Ovary (tissue), 3 donors: ENCODE measurements around the gene SLIT1.

Experiments used
- EP300 ChIP-seq: sonication (generic); formaldehyde crosslinking; IDR thresholded peaks from one replicate; pipeline ENCODE4 v1.6.1; 2017; ENCODE audit warnings: antibody characterized with exemption
- POLR2A ChIP-seq: fragments of 450-650 bp; IDR thresholded peaks from one replicate; pipeline ENCODE4 v1.6.1; 2017; ENCODE audit warnings: antibody characterized with exemption, mild to moderate bottlenecking, moderate library complexity
- TF ChIP-seq, protein P1 (sequence below), 3 donors: fragments of 450-650 bp in 2 of 3; fragments of 200-600 bp in 1 of 3; IDR thresholded peaks; one replicate each; pipeline versions ENCODE4 v1.5.1 to v1.8.0; 2016 to 2022; ENCODE audit warnings: antibody characterized with exemption in 3 of 3, mild to moderate bottlenecking in 1 of 3
- donor health status: DM: no; HTN: no; CAD: no.

DNA sequence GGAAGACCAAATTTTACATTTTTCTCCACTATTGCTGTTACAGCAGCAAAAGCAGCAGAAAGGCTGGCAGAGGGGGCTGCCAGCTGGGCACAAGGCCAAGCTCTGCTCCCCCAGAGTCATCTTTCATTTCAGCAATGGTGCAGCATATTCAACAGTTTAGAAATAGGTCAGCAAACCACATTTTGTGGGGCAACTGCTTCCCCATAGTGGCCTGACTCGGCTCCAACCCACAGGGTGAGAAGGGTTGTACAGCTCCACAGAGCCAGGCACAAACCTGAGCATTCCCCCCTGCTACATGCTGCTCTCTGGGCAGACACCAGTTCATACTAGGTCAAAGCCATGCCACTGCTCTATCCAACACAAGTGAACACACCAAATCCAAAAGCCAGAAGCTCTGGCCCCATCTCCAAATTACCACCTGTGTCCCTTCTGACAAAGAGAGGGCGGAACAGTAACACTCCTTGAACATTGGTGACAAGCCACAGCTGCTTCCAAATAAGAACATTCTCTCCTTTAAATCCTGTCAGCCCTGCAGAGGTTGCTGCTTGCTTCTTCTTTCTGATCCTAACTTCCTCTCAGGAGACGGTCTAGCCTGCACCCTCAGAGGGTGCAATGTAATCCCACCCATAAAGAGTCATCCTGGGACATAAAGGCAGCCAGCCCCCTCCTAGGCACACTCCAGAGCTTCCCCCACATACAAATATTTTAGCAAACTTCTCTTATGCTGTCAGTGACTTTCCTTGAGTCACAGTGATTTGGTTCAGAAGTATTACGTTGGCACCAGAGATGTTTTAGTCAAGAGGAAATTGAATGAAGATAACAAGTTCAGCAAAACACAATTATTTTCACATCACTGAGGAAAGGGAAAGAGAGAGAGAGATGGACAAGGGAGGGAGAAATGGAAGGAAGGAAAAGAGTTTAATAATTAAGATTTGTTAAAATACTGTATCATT lies 39.0 kb upstream of the SLIT1 start:
- TF ChIP-seq, protein P1, sequence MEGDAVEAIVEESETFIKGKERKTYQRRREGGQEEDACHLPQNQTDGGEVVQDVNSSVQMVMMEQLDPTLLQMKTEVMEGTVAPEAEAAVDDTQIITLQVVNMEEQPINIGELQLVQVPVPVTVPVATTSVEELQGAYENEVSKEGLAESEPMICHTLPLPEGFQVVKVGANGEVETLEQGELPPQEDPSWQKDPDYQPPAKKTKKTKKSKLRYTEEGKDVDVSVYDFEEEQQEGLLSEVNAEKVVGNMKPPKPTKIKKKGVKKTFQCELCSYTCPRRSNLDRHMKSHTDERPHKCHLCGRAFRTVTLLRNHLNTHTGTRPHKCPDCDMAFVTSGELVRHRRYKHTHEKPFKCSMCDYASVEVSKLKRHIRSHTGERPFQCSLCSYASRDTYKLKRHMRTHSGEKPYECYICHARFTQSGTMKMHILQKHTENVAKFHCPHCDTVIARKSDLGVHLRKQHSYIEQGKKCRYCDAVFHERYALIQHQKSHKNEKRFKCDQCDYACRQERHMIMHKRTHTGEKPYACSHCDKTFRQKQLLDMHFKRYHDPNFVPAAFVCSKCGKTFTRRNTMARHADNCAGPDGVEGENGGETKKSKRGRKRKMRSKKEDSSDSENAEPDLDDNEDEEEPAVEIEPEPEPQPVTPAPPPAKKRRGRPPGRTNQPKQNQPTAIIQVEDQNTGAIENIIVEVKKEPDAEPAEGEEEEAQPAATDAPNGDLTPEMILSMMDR (IDR thresholded peaks at IDR 0.05): no peak
- TF ChIP-seq EP300 (no peak), POLR2A (no peak)
